Mammary epithelial cell (primary cell): ENCODE data around the gene ERCC6L2.

Source experiments
- EZH2 ChIP-seq: IDR thresholded peaks from 2 replicates; pipeline ENCODE4 v1.6.1; 2012; ENCODE audit warnings: low read length, inconsistent platforms, borderline replicate concordance
- TF ChIP-seq, protein P1 (sequence below), 2 donors: IDR thresholded peaks in 1 of 2; conservative IDR thresholded peaks in 1 of 2; 2 replicates each; pipeline ENCODE4 v1.5.1; 2011 to 2012; ENCODE audit warnings: inconsistent platforms in 2 of 2, low read length in 2 of 2, mild to moderate bottlenecking in 2 of 2, control low read depth in 1 of 2, low read depth in 1 of 2; ENCODE audit not compliant: insufficient read depth in 1 of 2; ENCODE audit errors: extremely low read depth in 1 of 2

GRCh38 chr9:95875305-95876137, at the start of gene ERCC6L2:
- TF ChIP-seq, protein P1, sequence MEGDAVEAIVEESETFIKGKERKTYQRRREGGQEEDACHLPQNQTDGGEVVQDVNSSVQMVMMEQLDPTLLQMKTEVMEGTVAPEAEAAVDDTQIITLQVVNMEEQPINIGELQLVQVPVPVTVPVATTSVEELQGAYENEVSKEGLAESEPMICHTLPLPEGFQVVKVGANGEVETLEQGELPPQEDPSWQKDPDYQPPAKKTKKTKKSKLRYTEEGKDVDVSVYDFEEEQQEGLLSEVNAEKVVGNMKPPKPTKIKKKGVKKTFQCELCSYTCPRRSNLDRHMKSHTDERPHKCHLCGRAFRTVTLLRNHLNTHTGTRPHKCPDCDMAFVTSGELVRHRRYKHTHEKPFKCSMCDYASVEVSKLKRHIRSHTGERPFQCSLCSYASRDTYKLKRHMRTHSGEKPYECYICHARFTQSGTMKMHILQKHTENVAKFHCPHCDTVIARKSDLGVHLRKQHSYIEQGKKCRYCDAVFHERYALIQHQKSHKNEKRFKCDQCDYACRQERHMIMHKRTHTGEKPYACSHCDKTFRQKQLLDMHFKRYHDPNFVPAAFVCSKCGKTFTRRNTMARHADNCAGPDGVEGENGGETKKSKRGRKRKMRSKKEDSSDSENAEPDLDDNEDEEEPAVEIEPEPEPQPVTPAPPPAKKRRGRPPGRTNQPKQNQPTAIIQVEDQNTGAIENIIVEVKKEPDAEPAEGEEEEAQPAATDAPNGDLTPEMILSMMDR (conservative IDR thresholded peaks at IDR 0.05 in 1 of 2, IDR thresholded peaks at IDR 0.05 in 1 of 2; ENCODE audit: extremely low read depth in 1 of 2, insufficient read depth in 1 of 2, low read depth in 1 of 2, low read length in 2 of 2) = no peak
- TF ChIP-seq EZH2 = no peak
